HG03354 (cell line): ENCODE results near the gene WIPF3.

Experiments used
- ATAC-seq: cut with Tn5 transposase; IDR thresholded peaks from one replicate; pipeline ENCODE4 v1.9.1; 2021; ENCODE audit warnings: mild to moderate bottlenecking; ENCODE audit not compliant: unreplicated experiment, poor library complexity, severe bottlenecking

WIPF3 gene

DNA sequence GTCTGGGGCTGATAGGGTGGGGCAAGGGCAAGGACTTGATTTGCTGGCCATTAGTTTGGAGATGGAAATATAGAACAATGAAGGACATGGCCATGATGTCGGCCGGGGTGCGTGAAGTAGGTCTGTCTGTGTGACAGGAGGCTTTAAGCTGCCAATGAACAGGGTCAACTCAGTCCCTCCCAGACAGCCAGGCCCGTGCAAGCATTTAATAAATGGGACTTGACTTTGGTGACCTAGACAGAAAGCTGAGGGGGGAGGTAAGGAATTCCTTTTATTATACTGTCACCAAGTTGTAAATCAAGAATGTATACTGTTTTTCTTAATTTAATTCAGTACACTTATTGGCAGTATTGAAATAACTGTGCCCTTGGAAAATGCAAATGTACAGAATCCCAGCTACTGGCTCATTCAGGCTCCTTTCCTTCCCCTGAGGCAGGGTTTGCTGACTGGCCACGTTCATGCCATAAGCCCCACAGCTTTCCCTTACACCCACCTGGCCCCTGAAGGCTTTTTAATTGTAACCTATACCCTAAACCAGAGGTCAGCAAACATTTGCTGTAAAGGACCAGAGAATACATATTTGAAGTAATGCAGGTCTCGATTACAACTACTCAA, 87.2 kb downstream of the WIPF3 start:
- no peak for ATAC-seq

GRCh38 chr7:29894256-29894655, 87.9 kb downstream of the WIPF3 start:
- no peak for ATAC-seq

GRCh38 chr7:29895559-29895958, 89.3 kb downstream of the WIPF3 start:
- no peak for ATAC-seq

DNA sequence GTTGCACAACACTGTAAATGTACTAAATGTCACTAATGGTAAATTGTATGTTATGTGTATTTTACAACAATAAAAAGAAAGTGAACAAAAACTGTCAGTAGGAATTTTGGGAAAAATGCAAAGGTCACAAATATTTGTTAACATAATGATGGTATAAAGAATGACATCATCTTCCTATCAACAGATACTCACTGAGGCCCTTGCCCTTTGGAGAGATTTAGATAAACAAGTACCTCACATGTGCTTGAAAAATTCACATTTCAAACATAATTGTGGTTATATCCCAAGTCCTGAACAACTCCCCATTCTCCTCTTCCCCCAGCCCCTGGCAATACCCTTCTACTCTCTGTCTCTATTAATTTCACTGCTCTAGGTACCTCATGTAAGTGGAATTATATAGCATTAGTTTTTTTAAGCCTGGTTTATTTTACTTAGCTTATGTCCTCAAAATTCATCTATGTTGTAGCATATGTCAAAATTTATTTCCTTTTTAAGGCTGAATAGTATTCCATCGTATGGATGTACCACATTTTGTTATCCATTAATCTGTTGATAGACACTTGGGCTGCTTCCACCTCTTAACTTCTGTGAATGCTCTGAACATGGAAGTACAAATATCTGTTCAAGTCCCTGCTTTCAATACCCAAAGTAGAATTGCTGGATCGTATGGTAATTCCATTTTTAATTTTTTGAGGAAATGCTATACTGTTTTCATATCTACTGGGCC, 90.5 kb downstream of the WIPF3 start:
- ATAC-seq: no peak

- ATAC-seq: no peak
These were observed 92.0 kb downstream of the WIPF3 start for GRCh38 chr7:29898301-29898700.

DNA sequence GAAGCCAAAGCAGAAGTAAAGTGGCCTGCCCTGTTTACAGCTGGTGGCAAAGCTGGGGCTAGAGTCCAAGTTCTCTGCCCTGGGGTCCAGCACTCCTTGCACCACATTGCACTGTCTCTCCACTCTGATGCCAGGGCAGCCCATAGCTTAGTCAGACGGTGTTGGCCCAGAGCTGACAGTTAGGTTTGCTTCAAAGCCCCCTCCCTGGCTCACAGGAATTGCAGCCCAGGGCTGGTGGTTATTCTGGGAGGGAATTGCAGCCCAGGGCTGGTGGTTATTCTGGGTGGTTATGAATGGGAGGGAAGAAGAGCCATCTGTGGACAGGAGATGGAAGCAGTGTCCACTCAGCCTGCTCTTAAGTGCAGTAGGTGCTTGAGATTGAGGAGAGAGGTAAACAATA, 94.4 kb downstream of the WIPF3 start:
- ATAC-seq: no peak

DNA sequence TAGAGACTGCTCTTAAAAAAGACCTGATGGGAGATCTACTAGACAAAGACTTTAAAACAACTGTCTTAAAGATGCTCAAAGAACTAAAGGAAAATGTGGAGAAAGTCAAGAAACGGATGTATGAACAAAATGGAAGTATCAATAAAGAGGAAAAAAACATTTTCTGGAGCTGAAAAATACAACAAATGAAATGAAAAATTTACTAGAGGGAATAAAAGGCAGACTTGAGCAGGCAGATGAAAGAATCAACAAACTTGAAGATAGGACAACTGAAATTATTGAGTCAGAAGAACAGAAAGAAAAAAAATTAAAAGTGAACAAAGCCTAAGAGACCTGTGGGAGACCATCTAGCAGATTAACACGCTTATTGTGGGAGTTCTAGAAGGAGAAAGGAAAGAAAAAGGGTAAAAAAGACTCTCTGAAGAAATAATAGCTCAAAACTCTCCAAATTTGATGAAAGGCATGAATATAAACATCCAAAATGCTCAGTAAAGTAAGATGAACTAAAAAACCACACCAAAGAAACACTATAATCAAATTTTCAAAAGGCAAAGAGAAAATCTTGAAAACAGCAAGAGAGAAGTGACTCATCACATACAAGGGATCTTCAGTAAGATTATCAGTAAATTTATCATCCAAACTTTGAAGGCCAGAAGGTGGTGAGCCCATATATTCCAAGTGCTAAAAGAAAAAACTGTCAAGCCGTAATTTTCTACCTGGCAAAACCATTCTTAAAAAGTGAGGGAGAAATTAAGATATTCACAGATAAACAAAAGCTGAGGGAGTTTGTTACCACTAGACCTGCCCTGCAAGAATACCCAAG, 100.1 kb downstream of the WIPF3 start:
- no peak for ATAC-seq

DNA sequence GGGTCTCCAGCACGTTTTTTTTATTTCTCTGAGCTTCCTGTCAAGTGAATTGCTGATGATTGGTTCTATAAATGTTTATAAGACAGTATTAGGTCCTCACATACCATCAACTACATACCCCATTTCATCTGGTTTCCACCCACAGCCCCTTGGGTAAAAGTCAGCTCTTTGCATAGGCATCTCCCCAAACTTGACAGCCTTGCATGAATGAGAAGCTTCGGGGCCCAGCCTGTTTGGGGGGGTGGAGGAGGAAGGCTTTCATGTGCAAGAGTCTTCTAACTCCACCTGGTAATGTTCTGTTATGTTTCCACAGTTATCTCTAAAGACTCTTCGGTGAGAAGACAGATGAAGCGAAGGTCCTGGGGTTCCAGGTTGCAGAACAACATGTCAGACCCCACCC, 107.9 kb downstream of the WIPF3 start:
- ATAC-seq: no peak

- ATAC-seq: no peak
These were observed 109.3 kb downstream of the WIPF3 start for GRCh38 chr7:29915481-29916215.

- no peak for ATAC-seq
These were observed 111.3 kb downstream of the WIPF3 start for GRCh38 chr7:29917641-29918040.

DNA sequence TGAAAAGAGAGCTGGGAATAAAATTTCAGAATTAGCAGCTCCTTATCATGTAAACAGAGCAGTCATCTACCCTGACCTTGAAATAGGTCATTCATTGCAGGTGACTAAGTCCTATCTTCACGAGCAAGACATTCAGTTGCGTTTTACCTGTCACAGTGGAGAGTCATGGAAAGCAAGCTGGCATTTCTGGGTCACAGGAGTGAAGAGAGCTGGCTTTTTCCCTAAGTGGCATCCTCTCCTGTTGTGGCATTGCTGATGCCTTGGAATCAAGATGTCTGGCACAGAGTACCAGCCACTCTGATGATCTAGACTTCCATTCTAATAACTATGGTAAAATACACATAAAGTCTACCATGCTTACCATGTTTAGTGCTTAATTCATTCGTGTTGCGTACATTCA, 112.5 kb downstream of the WIPF3 start:
- ATAC-seq: no peak

GRCh38 chr7:29919790-29920189, 113.5 kb downstream of the WIPF3 start:
- no peak for ATAC-seq

DNA sequence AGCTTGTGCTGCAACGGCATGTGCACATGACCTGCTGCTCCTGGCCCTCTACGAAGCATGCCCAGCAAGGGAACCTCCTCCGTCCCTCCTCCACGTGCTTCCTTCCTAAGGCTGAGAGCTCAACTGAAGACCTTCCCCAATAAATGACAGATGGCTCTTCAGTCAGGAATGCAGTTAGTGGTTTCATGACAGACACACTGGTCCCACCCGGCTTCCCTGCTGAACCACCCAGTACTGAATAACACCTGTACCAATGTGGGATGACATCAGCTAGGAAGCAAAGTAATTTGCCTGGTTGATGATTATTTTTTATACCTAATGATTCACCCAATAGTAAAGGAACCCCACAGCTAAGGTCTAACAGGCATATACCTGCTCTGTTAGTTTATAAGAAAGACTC, 114.2 kb downstream of the WIPF3 start:
- no peak for ATAC-seq

- ATAC-seq: peak; percentile 95
These were observed 115.2 kb downstream of the WIPF3 start for GRCh38 chr7:29921404-29922010.

DNA sequence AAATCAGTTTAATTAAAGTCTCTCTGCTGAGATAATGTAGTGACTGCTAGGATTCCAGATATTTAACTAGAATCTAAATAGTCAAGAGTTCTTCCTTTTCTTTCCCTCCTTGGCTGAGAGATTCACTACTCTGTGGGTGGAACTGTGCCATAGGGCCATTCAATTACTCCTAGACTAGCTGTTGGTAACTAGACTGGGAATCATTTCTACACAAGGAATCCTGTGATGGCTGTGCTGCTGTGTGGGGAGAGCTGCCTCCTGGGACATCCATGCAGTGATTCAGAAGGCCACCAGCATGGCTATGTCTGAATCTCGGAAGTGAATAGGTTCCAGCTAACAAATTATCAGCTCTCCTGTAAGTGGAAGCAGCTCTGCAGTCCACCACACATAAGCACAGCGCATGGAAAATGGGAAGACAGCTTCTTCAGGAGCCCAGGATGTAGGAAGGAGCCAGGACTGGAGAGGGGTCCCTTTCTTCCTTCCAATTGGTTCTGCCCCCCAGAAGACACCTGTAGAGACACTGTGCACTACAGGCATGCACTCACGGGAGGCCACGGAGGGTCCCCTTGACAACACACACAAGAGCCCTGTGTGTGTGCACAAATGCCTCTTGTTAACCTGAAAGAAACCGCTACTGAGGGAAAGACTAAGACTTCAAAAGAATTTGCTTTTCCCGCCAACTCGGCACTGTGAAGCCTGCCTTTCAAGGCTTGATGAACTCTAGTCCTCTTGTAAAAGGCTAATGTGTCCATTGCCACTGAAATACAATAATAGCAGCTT, 116.8 kb downstream of the WIPF3 start:
- ATAC-seq: no peak

- no peak for ATAC-seq
These were observed 117.7 kb downstream of the WIPF3 start for GRCh38 chr7:29924006-29924405.

- no peak for ATAC-seq
These were observed 118.4 kb downstream of the WIPF3 start for GRCh38 chr7:29924684-29925083.

DNA sequence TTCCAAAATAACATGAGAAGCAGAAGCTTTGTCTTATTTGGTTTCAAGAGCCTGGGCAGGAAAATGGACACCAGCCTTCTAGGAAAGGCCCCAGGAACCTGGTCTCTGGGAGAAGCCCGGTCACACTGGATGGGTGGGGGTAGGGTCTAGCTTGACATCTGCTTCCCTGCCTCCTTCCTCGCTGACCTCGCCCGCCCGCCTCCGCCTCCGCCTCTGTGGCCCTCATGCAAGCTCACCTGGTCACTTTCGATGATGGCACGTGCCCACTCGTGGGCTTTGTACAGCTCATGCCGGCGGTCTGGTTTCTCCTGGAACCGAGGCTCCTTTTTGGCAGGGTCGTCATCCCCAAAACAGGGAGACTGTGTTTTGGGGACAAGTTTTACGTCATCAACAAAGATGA, 119.9 kb downstream of the WIPF3 start:
- ATAC-seq: no peak

DNA sequence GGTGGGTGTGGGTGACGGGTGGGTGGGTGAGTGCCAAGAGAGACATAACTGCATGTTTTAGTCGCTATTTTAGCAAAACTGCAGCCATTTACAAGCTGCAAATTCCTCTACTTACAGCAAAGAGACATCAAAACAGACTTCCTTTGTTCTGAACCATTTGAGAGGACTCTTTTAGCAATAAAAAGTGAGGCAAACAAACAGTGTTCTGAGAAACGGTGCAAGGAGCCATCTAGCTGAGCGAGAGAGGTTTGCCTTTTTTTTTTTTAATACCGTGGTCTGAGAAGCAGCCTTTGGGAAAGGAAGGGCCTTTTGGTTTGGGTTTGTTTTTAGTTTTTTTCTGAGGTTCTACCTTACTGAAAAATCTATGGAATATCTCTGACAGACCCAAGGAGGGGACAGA, 120.4 kb downstream of the WIPF3 start:
- no peak for ATAC-seq
